Activated T-helper 1 cell treated with anti-CD3 and anti-CD28 coated beads, Interleukin-12 subunit alpha, Interleukin-12 subunit beta, Interleukin-2, Interleukin-4 antibody, amounts not matched to agents 30 ng/mL and 10 ng/mL and 1 ng/mL, durations not matched to agents 14 hours and 24 hours and 36 hours (primary cell): ENCODE data around the gene BCAR3. TPM values are rescaled to one million over a fixed set of nuclear protein-coding genes. Genes with fewer than 3 reads are reported as not detected.

Experiments
- DNase-seq: peaks from one replicate; pipeline ENCODE4 v3.0.0; 2021; ENCODE audit warnings: low spot score
- H3K27ac Mint-ChIP-seq: one replicate; pipeline ENCODE4 v1.8.0; 2021; ENCODE audit warnings: mild to moderate bottlenecking, mixed read lengths
- H3K27me3 Mint-ChIP-seq: one replicate; pipeline ENCODE4 v1.8.0; 2022; ENCODE audit warnings: mild to moderate bottlenecking, moderate library complexity, mixed read lengths; ENCODE audit not compliant: insufficient read depth
- H3K36me3 Mint-ChIP-seq: one replicate; pipeline ENCODE4 v1.8.0; 2021; ENCODE audit warnings: low read depth, mixed read lengths
- H3K4me1 Mint-ChIP-seq: one replicate; pipeline ENCODE4 v1.8.0; 2021; ENCODE audit warnings: low read depth, mixed read lengths
- H3K4me3 Mint-ChIP-seq: one replicate; pipeline ENCODE4 v1.8.0; 2021; ENCODE audit warnings: mild to moderate bottlenecking, moderate library complexity, mixed read lengths
- H3K9me3 Mint-ChIP-seq: one replicate; pipeline ENCODE4 v1.8.0; 2021; ENCODE audit warnings: mixed read lengths
- intact Hi-C: fragments of 100-400 bp; cut with micrococcal nuclease; formaldehyde crosslinking; loops from one replicate; pipeline ENCODE4 v1.15.1; 2024
- total RNA-seq: library from RNA; stranded (reverse); gene quantifications from 2 replicates; pipeline ENCODE4 v1.2.3, GENCODE V29; 2022

The BCAR3 gene
- total RNA-seq: 0.29 and 1.1 TPM in 2 replicates

GRCh38 chr1:93681101-93681988 lies at the start of gene BCAR3:
Gene BCAR3, minus strand, starts transcription at chr1:93681837. Its CDS starts 6,907 bp downstream, at chr1:93674930.
- intact Hi-C loops: loop anchor here (5.0 kb wide), 3 partner anchors 36 to 166 kb away; no protein-coding TSS in a partner anchor
- Mint-ChIP-seq H3K27ac (peak within 1 kb of the TSS; percentile 2), H3K4me1 (peaks cover 12% of the 10 kb centered on the region), H3K36me3 (peaks cover 4% of the 10 kb centered on the region), H3K27me3 (peaks cover 73% of the 10 kb centered on the region), H3K4me3 (peak within 1 kb of the TSS; percentile 84), H3K9me3 (no peaks in the 10 kb centered on the region)
- no peak for DNase-seq

GRCh38 chr1:93730621-93731020 lies 49.0 kb upstream of the BCAR3 start:
- Mint-ChIP-seq H3K4me1 (no peaks in the 10 kb centered on the region), H3K36me3 (no peaks in the 10 kb centered on the region), H3K27me3 (peaks cover 17% of the 10 kb centered on the region), H3K27ac (no peak overlapping the region), H3K9me3 (no peaks in the 10 kb centered on the region), H3K4me3 (no peak overlapping the region)
- DNase-seq: no peak
- intact Hi-C loops: no loop called here

- intact Hi-C loops: no loop called here
- Mint-ChIP-seq H3K4me1 (no peaks in the 10 kb centered on the region), H3K27ac (no peak overlapping the region), H3K4me3 (no peak overlapping the region), H3K36me3 (no peaks in the 10 kb centered on the region), H3K27me3 (peaks cover 17% of the 10 kb centered on the region), H3K9me3 (no peaks in the 10 kb centered on the region)
- DNase-seq: no peak
Measured at GRCh38 chr1:93729906-93730305, 48.3 kb upstream of the BCAR3 start.

- Mint-ChIP-seq H3K4me1 (no peaks in the 10 kb centered on the region), H3K9me3 (no peaks in the 10 kb centered on the region), H3K27ac (no peak overlapping the region), H3K27me3 (peaks cover 17% of the 10 kb centered on the region), H3K36me3 (no peaks in the 10 kb centered on the region), H3K4me3 (no peak overlapping the region)
- DNase-seq: no peak
- intact Hi-C loops: no loop called here
Measured at GRCh38 chr1:93729502-93729901, 47.9 kb upstream of the BCAR3 start.

- DNase-seq: no peak
- intact Hi-C loops: no loop called here
- Mint-ChIP-seq H3K9me3 (no peaks in the 10 kb centered on the region), H3K4me3 (no peak overlapping the region), H3K4me1 (no peaks in the 10 kb centered on the region), H3K27ac (no peak overlapping the region), H3K27me3 (peaks cover 17% of the 10 kb centered on the region), H3K36me3 (no peaks in the 10 kb centered on the region)
Measured at GRCh38 chr1:93728480-93729131, 47.0 kb upstream of the BCAR3 start.

- no peaks in the 10 kb centered on the region for H3K9me3 Mint-ChIP-seq
- no peaks in the 10 kb centered on the region for H3K36me3 Mint-ChIP-seq
- intact Hi-C loops: no loop called here
- H3K4me1 Mint-ChIP-seq: no peaks in the 10 kb centered on the region
- peaks cover 7% of the 10 kb centered on the region for H3K27me3 Mint-ChIP-seq
- H3K4me3 Mint-ChIP-seq: no peak overlapping the region
- no peak for DNase-seq
- no peak overlapping the region for H3K27ac Mint-ChIP-seq
Measured at GRCh38 chr1:93723733-93724270, 42.2 kb upstream of the BCAR3 start.

- H3K4me1 Mint-ChIP-seq: no peaks in the 10 kb centered on the region
- H3K9me3 Mint-ChIP-seq: peaks cover 3% of the 10 kb centered on the region
- intact Hi-C loops: no loop called here
- no peak overlapping the region for H3K4me3 Mint-ChIP-seq
- H3K27ac Mint-ChIP-seq: no peak overlapping the region
- no peak for DNase-seq
- no peaks in the 10 kb centered on the region for H3K36me3 Mint-ChIP-seq
- H3K27me3 Mint-ChIP-seq: peaks cover 5% of the 10 kb centered on the region
Measured at GRCh38 chr1:93723110-93723509, 41.5 kb upstream of the BCAR3 start.

GRCh38 chr1:93722081-93723031 lies 40.7 kb upstream of the BCAR3 start:
- Mint-ChIP-seq H3K9me3 (peaks cover 5% of the 10 kb centered on the region), H3K27ac (no peak overlapping the region), H3K4me3 (no peak overlapping the region), H3K36me3 (peaks cover 2% of the 10 kb centered on the region), H3K4me1 (peaks cover under 1% of the 10 kb centered on the region), H3K27me3 (peaks cover 5% of the 10 kb centered on the region)
- no peak for DNase-seq
- intact Hi-C loops: no loop called here

GRCh38 chr1:93720956-93721626 lies 39.5 kb upstream of the BCAR3 start:
- peaks cover 1% of the 10 kb centered on the region for H3K27me3 Mint-ChIP-seq
- peaks cover 15% of the 10 kb centered on the region for H3K9me3 Mint-ChIP-seq
- peaks cover 12% of the 10 kb centered on the region for H3K4me1 Mint-ChIP-seq
- no peak overlapping the region for H3K27ac Mint-ChIP-seq
- peaks cover 5% of the 10 kb centered on the region for H3K36me3 Mint-ChIP-seq
- intact Hi-C loops: no loop called here
- no peak for DNase-seq
- no peak overlapping the region for H3K4me3 Mint-ChIP-seq

GRCh38 chr1:93717640-93718039 lies 36.0 kb upstream of the BCAR3 start:
- peaks cover 15% of the 10 kb centered on the region for H3K9me3 Mint-ChIP-seq
- peaks cover 5% of the 10 kb centered on the region for H3K36me3 Mint-ChIP-seq
- intact Hi-C loops: loop anchor here (5.0 kb wide), 3 partner anchors 35 to 130 kb away; partner anchors contain the start of gene BCAR3
- H3K27ac Mint-ChIP-seq: no peak overlapping the region
- H3K27me3 Mint-ChIP-seq: peaks cover 3% of the 10 kb centered on the region
- DNase-seq: no peak
- no peak overlapping the region for H3K4me3 Mint-ChIP-seq
- H3K4me1 Mint-ChIP-seq: peaks cover 35% of the 10 kb centered on the region

GRCh38 chr1:93716941-93717368 lies 35.3 kb upstream of the BCAR3 start:
- Mint-ChIP-seq H3K27ac (no peak overlapping the region), H3K4me3 (no peak overlapping the region), H3K9me3 (peaks cover 15% of the 10 kb centered on the region), H3K36me3 (peaks cover 5% of the 10 kb centered on the region), H3K27me3 (peaks cover 3% of the 10 kb centered on the region), H3K4me1 (peaks cover 41% of the 10 kb centered on the region)
- intact Hi-C loops: loop anchor here (5.0 kb wide), 3 partner anchors 35 to 130 kb away; partner anchors contain the start of gene BCAR3
- no peak for DNase-seq

GRCh38 chr1:93716163-93716562 lies 34.5 kb upstream of the BCAR3 start:
- Mint-ChIP-seq H3K4me3 (no peak overlapping the region), H3K4me1 (peaks cover 41% of the 10 kb centered on the region), H3K27me3 (peaks cover 6% of the 10 kb centered on the region), H3K36me3 (peaks cover 5% of the 10 kb centered on the region), H3K27ac (no peak overlapping the region), H3K9me3 (peaks cover 15% of the 10 kb centered on the region)
- no peak for DNase-seq
- intact Hi-C loops: loop anchor here (5.0 kb wide), 3 partner anchors 34 to 131 kb away; partner anchors contain the start of gene BCAR3
